SH-SY5Y (cell line): Measurements from ENCODE around the gene TMEM131.

Experiments used
- GATA2 ChIP-seq: IDR thresholded peaks from 2 replicates; pipeline ENCODE4 v1.6.1; 2011; ENCODE audit warnings: mild to moderate bottlenecking, low read depth, low read length
- GATA3 ChIP-seq: IDR thresholded peaks from 2 replicates; pipeline ENCODE4 v1.6.1; 2011; ENCODE audit warnings: low read depth, mild to moderate bottlenecking, low read length, moderate library complexity

- no peak for TF ChIP-seq GATA3
- no peak for TF ChIP-seq GATA2
Measured at GRCh38 chr2:97718051-97718882, 277.5 kb downstream of the TMEM131 start.
